H1 (cell line): ENCODE measurements around the gene CELSR1. TPM values are rescaled to one million over a fixed set of nuclear protein-coding genes. Genes with fewer than 3 reads are reported as not detected.

Experiments used
- CTCF ChIA-PET: fragments of 300-600 bp; sonication (Branson Sonifier 250); formaldehyde crosslinking; loops from one replicate; lab custom pipeline; 2021; ENCODE audit not compliant: partially characterized antibody; lab: Charles Lee
- POLR2A ChIA-PET: fragments of 300-600 bp; sonication (Branson Sonifier 250); formaldehyde crosslinking; loops from one replicate; lab custom pipeline; 2021; ENCODE audit warnings: inconsistent platforms; ENCODE audit not compliant: partially characterized antibody; lab: Charles Lee
- DNase-seq, 2 experiments: peaks; one replicate each; pipeline versions ENCODE4 v3.0.0 to v3.0.0-alpha.2; 2010 to 2022; ENCODE audit warnings: low spot score in 2 of 2, low read depth in 1 of 2, mixed read lengths in 1 of 2
- FAIRE-seq: peaks from 2 replicates; lab custom pipeline; 2011; peaks lifted over from hg19 to GRCh38; lab: Jason Lieb, UNC
- H2AFZ ChIP-seq: 2 replicates; pipeline ENCODE4 v1.8.1; 2012; ENCODE audit warnings: low read length, inconsistent platforms
- H2AK5ac ChIP-seq: 2 replicates; pipeline ENCODE4 v1.6.1; 2013; ENCODE audit warnings: low read depth, low read length
- H2BK120ac ChIP-seq: replicated peaks from 2 replicates; pipeline ENCODE3; 2013; ENCODE audit warnings: low read depth, low read length, inconsistent platforms
- H2BK12ac ChIP-seq: 2 replicates; pipeline ENCODE4 v1.6.1; 2013; ENCODE audit warnings: low read depth, low read length
- H2BK15ac ChIP-seq: 2 replicates; pipeline ENCODE4 v1.6.1; 2013; ENCODE audit warnings: low read length
- H2BK20ac ChIP-seq: 2 replicates; pipeline ENCODE4 v1.6.1; 2013; ENCODE audit warnings: low read length
- H2BK5ac ChIP-seq: 2 replicates; pipeline ENCODE4 v1.6.1; 2013; ENCODE audit warnings: low read depth, low read length
- H3K14ac ChIP-seq: 2 replicates; pipeline ENCODE4 v1.6.1; 2013; ENCODE audit warnings: inconsistent platforms; ENCODE audit not compliant: insufficient read length
- H3K18ac ChIP-seq: 2 replicates; pipeline ENCODE4 v1.6.1; 2013; ENCODE audit warnings: low read length; ENCODE audit errors: extremely low read depth
- H3K23ac ChIP-seq: 2 replicates; pipeline ENCODE4 v1.6.1; 2013; ENCODE audit warnings: inconsistent platforms; ENCODE audit not compliant: insufficient read length
- H3K23me2 ChIP-seq: 2 replicates; pipeline ENCODE4 v1.6.1; 2013; ENCODE audit warnings: low read depth, low read length
- H3K27ac ChIP-seq: 2 replicates; pipeline ENCODE4 v1.6.1; 2011; ENCODE audit warnings: low read depth, low read length, inconsistent platforms
- H3K27me3 ChIP-seq, 4 experiments: replicated peaks in 1 of 4; 1 replicate in 1 of 4; 2 replicates in 3 of 4; pipeline versions ENCODE4 v1.6.1 to v1.8.1; 2011 to 2013; ENCODE audit warnings: low read length in 3 of 4, mild to moderate bottlenecking in 3 of 4, inconsistent platforms in 2 of 4, mixed read lengths in 2 of 4, moderate library complexity in 1 of 4; ENCODE audit not compliant: control insufficient read depth in 3 of 4, insufficient read depth in 3 of 4; ENCODE audit errors: extremely low read depth in 1 of 4
- H3K36me3 ChIP-seq, 4 experiments: 2 replicates each; pipeline versions ENCODE4 v1.6.1 to v1.8.1; 2011 to 2013; ENCODE audit warnings: mild to moderate bottlenecking in 4 of 4, low read length in 3 of 4, moderate library complexity in 2 of 4, control low read depth in 1 of 4, inconsistent platforms in 1 of 4; ENCODE audit not compliant: insufficient read depth in 4 of 4, control insufficient read depth in 2 of 4
- H3K4ac ChIP-seq: replicated peaks from 2 replicates; pipeline ENCODE3; 2013; ENCODE audit warnings: low read length, low read depth, mixed read lengths, inconsistent platforms; ENCODE audit not compliant: insufficient read length
- H3K4me1 ChIP-seq, 4 experiments: replicated peaks in 1 of 4; 1 replicate in 1 of 4; 2 replicates in 3 of 4; pipeline versions ENCODE4 v1.6.1 to v1.8.1; 2011 to 2013; ENCODE audit warnings: low read length in 3 of 4, inconsistent platforms in 2 of 4, mixed read lengths in 1 of 4; ENCODE audit not compliant: insufficient read depth in 4 of 4, control insufficient read depth in 3 of 4
- H3K4me2 ChIP-seq, 2 experiments: 2 replicates each; pipeline versions ENCODE4 v1.6.1 to v1.8.1; 2011 to 2013; ENCODE audit warnings: low read depth in 2 of 2, low read length in 2 of 2, control low read depth in 1 of 2, inconsistent platforms in 1 of 2, mild to moderate bottlenecking in 1 of 2; ENCODE audit not compliant: insufficient read depth in 1 of 2
- H3K4me3 ChIP-seq, 4 experiments: fragments of 200-600, 300-600 bp in 1 of 4; sonication (generic), shearing (Covaris generic), sonication (Bioruptor Twin) in 1 of 4; 2 replicates each; pipeline versions ENCODE4 v1.5.1 to v1.8.1; 2011 to 2016; ENCODE audit warnings: low read length in 4 of 4, low read depth in 3 of 4, control low read depth in 2 of 4, inconsistent platforms in 2 of 4, mild to moderate bottlenecking in 2 of 4, mixed read lengths in 1 of 4, moderate library complexity in 1 of 4; ENCODE audit not compliant: insufficient read depth in 2 of 4; ENCODE audit errors: extremely low read depth in 1 of 4
- H3K56ac ChIP-seq: replicated peaks from 2 replicates; pipeline ENCODE3; 2013; ENCODE audit warnings: low read depth, mild to moderate bottlenecking, mixed read lengths, low read length, inconsistent platforms; ENCODE audit not compliant: insufficient read length
- H3K79me1 ChIP-seq: 2 replicates; pipeline ENCODE4 v1.6.1; 2013; ENCODE audit warnings: low read depth, low read length, control low read depth
- H3K79me2 ChIP-seq, 2 experiments: 2 replicates each; pipeline versions ENCODE4 v1.6.1 to v1.8.1; 2012 to 2013; ENCODE audit warnings: low read length in 2 of 2, mild to moderate bottlenecking in 2 of 2, inconsistent platforms in 1 of 2; ENCODE audit not compliant: insufficient read depth in 2 of 2, control insufficient read depth in 1 of 2
- H3K9ac ChIP-seq, 4 experiments: replicated peaks in 1 of 4; 1 replicate in 1 of 4; 2 replicates in 3 of 4; pipeline versions ENCODE4 v1.6.1 to v1.8.1; 2011 to 2013; ENCODE audit warnings: low read depth in 3 of 4, low read length in 3 of 4, control low read depth in 2 of 4, mild to moderate bottlenecking in 2 of 4, moderate library complexity in 2 of 4, inconsistent platforms in 1 of 4; ENCODE audit errors: extremely low read depth in 1 of 4
- H3K9me3 ChIP-seq, 2 experiments: 2 replicates each; pipeline versions ENCODE4 v1.6.1 to v1.8.1; 2012 to 2013; ENCODE audit warnings: mild to moderate bottlenecking in 2 of 2, moderate library complexity in 2 of 2, control low read depth in 1 of 2, inconsistent platforms in 1 of 2, low read depth in 1 of 2, low read length in 1 of 2, mixed read lengths in 1 of 2; ENCODE audit not compliant: insufficient read depth in 2 of 2
- H4K20me1 ChIP-seq, 2 experiments: replicated peaks in 1 of 2; 2 replicates each; pipeline versions ENCODE3 to v1.8.1; 2011 to 2013; ENCODE audit warnings: inconsistent platforms in 2 of 2, low read length in 2 of 2, mild to moderate bottlenecking in 1 of 2; ENCODE audit not compliant: insufficient read depth in 2 of 2, control insufficient read depth in 1 of 2
- H4K5ac ChIP-seq: 2 replicates; pipeline ENCODE4 v1.6.1; 2013; ENCODE audit warnings: low read length, low read depth, mixed read lengths, inconsistent platforms; ENCODE audit not compliant: insufficient read length
- H4K8ac ChIP-seq: 2 replicates; pipeline ENCODE4 v1.8.0; 2013; ENCODE audit warnings: mild to moderate bottlenecking, moderate library complexity, low read length, inconsistent platforms; ENCODE audit not compliant: insufficient read depth; ENCODE audit errors: extremely low read depth
- H4K91ac ChIP-seq: replicated peaks from 2 replicates; pipeline ENCODE3; 2013; ENCODE audit warnings: low read length, mixed read lengths, inconsistent platforms; ENCODE audit not compliant: insufficient read length
- CTCF ChIP-seq, 3 experiments: IDR thresholded peaks; 1 replicate in 2 of 3; 2 replicates in 1 of 3; pipeline versions ENCODE4 v1.5.1 to v1.6.1; 2011; ENCODE audit warnings: low read length in 3 of 3, mild to moderate bottlenecking in 3 of 3, inconsistent platforms in 2 of 3, low read depth in 1 of 3, moderate library complexity in 1 of 3; ENCODE audit not compliant: insufficient read depth in 1 of 3; ENCODE audit errors: control extremely low read depth in 1 of 3
- EP300 ChIP-seq, 2 experiments: IDR thresholded peaks; 1 replicate in 1 of 2; 2 replicates in 1 of 2; pipeline ENCODE4 v1.6.1; 2011 to 2012; ENCODE audit warnings: low read depth in 2 of 2, low read length in 2 of 2, mild to moderate bottlenecking in 2 of 2, borderline replicate concordance in 1 of 2, inconsistent platforms in 1 of 2, moderate library complexity in 1 of 2
- KDM1A ChIP-seq: fragments of 200-600, 300-600 bp; sonication (generic); IDR thresholded peaks from 2 replicates; pipeline ENCODE4 v1.7.1; 2016; ENCODE audit warnings: mild to moderate bottlenecking, low read length, borderline replicate concordance
- RNF2 ChIP-seq: fragments of 200-900, 300-1000 bp; sonication (generic); IDR thresholded peaks from 2 replicates; pipeline ENCODE4 v1.7.1; 2016; ENCODE audit warnings: borderline replicate concordance, low read depth, mild to moderate bottlenecking, antibody characterized with exemption, low read length; ENCODE audit not compliant: poor library complexity, severe bottlenecking; ENCODE audit errors: missing control alignments
- SUZ12 ChIP-seq: fragments of 200-600 bp; sonication (generic); IDR thresholded peaks from 2 replicates; pipeline ENCODE4 v1.6.1; 2012; ENCODE audit warnings: mild to moderate bottlenecking, inconsistent platforms, low read length, moderate library complexity, mixed read lengths
- ZNF274 ChIP-seq: IDR thresholded peaks from 2 replicates; pipeline ENCODE4 v1.7.0; 2012; ENCODE audit warnings: low read length, borderline replicate concordance; ENCODE audit errors: extremely low read depth
- WGBS, 2 experiments: shearing (Covaris generic) in 1 of 2; methylation state at CpG; one replicate each; pipeline versions ENCODE4 v1.1.6 to v1.1.7; 2013 to 2015; ENCODE audit warnings: low lambda C conversion rate in 2 of 2, mixed read lengths in 2 of 2, inconsistent platforms in 1 of 2, low coverage in 1 of 2, missing lambda C conversion rate in 1 of 2; ENCODE audit not compliant: insufficient replicate concordance in 2 of 2, insufficient coverage in 1 of 2, insufficient read length in 1 of 2; ENCODE audit errors: extremely low coverage in 1 of 2, missing lambda C conversion rate in 1 of 2; 5-methylcytosine and 5-hydroxymethylcytosine counted together
- polyA plus RNA-seq, 7 experiments: library from polyadenylated mRNA; depleted of rRNA in 3 of 7; stranded (reverse) in 5 of 7; unstranded in 2 of 7; fragments of >200 nt in 5 of 7; fragments of 200-250 nt in 2 of 7; gene quantifications; 1 replicate in 5 of 7; 2 replicates in 1 of 7; 4 replicates in 1 of 7; pipeline versions ENCODE4 v1.2.1 to v1.2.3, GENCODE V29; 2011 to 2013; ENCODE audit warnings: missing spikeins in 2 of 7, mixed read lengths in 2 of 7
- total RNA-seq: library from RNA; stranded (reverse); fragmentation: NEBNext Ultra II Directional; extraction: Animal tissue kit (Norgen Biotek cat#: 25700); gene quantifications from 2 replicates; pipeline ENCODE4 v1.2.1, GENCODE V29; 2021

CELSR1 gene
- total and polyA plus RNA-seq, 2 of the 8 experiments (the other 6 are each of a cell fraction or from before 2014, with no cell fraction given) = 9.0 to 12.4 TPM

GRCh38 chr22:46537946-46538813, 760 bp upstream of the CELSR1 start:
- Histone ChIP-seq H2BK15ac (no peak overlapping the region), H3K79me2 (no peaks in the 10 kb centered on the region), H2AFZ (no peak overlapping the region), H3K23ac (no peak overlapping the region), H3K14ac (no peak overlapping the region), H3K56ac (no peak overlapping the region), H2BK20ac (no peak overlapping the region), H4K20me1 (peaks cover 15 to 23% of the 10 kb centered on the region in 2 experiments), H4K5ac (no peak overlapping the region), H3K18ac (peak overlapping the region; percentile 51; the same call in 1 of the 2 replicates), H3K4me3 (peak overlapping the region; percentile 26 to 60 (median 39)), H2AK5ac (no peak overlapping the region), H3K27ac (no peak overlapping the region), H3K4me1 (peaks cover 0 to 12% (median 8%) of the 10 kb centered on the region in 4 experiments; a peak in 6 of 7 replicates), H3K36me3 (peaks cover 0 to 21% (median 6%) of the 10 kb centered on the region in 4 experiments; a peak in 5 of 8 replicates), H2BK12ac (0 out of 2 replicates have a peak overlapping the region, but pooled peaks have one; percentile 50), H3K79me1 (peaks cover 6% of the 10 kb centered on the region; the same call in 1 of the 2 replicates), H2BK120ac (no peak overlapping the region), H3K23me2 (peaks cover 9% of the 10 kb centered on the region; the same call in 1 of the 2 replicates), H3K4ac (no peak overlapping the region), H3K9me3 (peaks cover 0 to 9% of the 10 kb centered on the region in 2 experiments; a peak in 1 of 4 replicates), H4K8ac (peak overlapping the region; percentile 58; the same call in 1 of the 2 replicates), H2BK5ac (no peak overlapping the region), H4K91ac (no peak overlapping the region), H3K4me2 (peak overlapping the region; percentile 59 to 72), H3K9ac (no peak overlapping the region), H3K27me3 (peaks cover 17 to 45% (median 40%) of the 10 kb centered on the region in 4 experiments)
- CTCF ChIA-PET = interaction anchor here (0.6 to 6.5 kb wide), 9 partner anchors 21 to 184 kb away, joined by 3 to 60 read pairs (median 3); no protein-coding TSS in a partner anchor
- POLR2A ChIA-PET = interaction anchor here (0.6 to 1.4 kb wide), 5 partner anchors 9 to 171 kb away, joined by 3 read pairs; no protein-coding TSS in a partner anchor
- DNase-seq = peak in 1 of 2 experiments; percentile 69
- FAIRE-seq = no peak
- WGBS, 2 experiments = 8% methylated on average over 61 of the region's 70 CpGs; no CpG with 5 or more reads in 1 of the 2 experiments
- TF ChIP-seq KDM1A (0 out of 2 replicates have a peak, but pooled peaks have one; percentile 47), ZNF274 (no peak), SUZ12 (peak; percentile 48), RNF2 (peak; percentile 24), CTCF (IDR thresholded peaks at IDR 0.05; ENCODE audit: control extremely low read depth in 1 of 3, insufficient read depth in 1 of 3, low read depth in 1 of 3, low read length in 3 of 3) (peak in 2 of 3 experiments; percentile 17 to 27; a peak in 2 of 4 replicates), EP300 (IDR thresholded peaks at IDR 0.05; ENCODE audit: borderline replicate concordance in 1 of 2, low read depth in 2 of 2, low read length in 2 of 2) (no peak)
